SK-N-SH (cell line): Measurements from ENCODE around the gene APBB2. TPM values are rescaled to one million over a fixed set of nuclear protein-coding genes. Genes with fewer than 3 reads are reported as not detected.

Experiments used
- CTCF ChIA-PET: fragments of 300-600, 350-600 bp; formaldehyde crosslinking; extraction: SDS; loops from one replicate; lab custom pipeline; 2021; lab: Yijun Ruan, JAX
- POLR2A ChIA-PET: fragments of 350-600 bp; sonication (Branson Sonifier 250); formaldehyde crosslinking; extraction: SDS; loops from one replicate; lab custom pipeline; 2020; ENCODE audit warnings: antibody characterized with exemption, inconsistent platforms; lab: Yijun Ruan, JAX
- DNase-seq: peaks from one replicate; pipeline ENCODE4 v3.0.0; 2012
- H2AFZ ChIP-seq: fragments of 200-600 bp; sonication (generic); 2 replicates; pipeline ENCODE4 v1.8.1; 2016; ENCODE audit warnings: antibody characterized with exemption, mild to moderate bottlenecking, low read depth
- H3F3A ChIP-seq: fragments of 200-600 bp; sonication (generic); replicated peaks from 2 replicates; pipeline ENCODE3; 2016; ENCODE audit warnings: antibody characterized with exemption, mild to moderate bottlenecking; ENCODE audit not compliant: insufficient read depth
- H3K27ac ChIP-seq, 2 experiments: fragments of 200-500 bp in 1 of 2; fragments of 200-600 bp in 1 of 2; sonication (Bioruptor generic) in 1 of 2; sonication (generic), shearing (Covaris generic) in 1 of 2; 2 replicates each; pipeline versions ENCODE4 v1.5.1 to v1.6.1; 2014 to 2016; ENCODE audit warnings: low read depth in 2 of 2, inconsistent platforms in 1 of 2, low read length in 1 of 2, mild to moderate bottlenecking in 1 of 2, mixed read lengths in 1 of 2
- H3K27me3 ChIP-seq: fragments of 200-600 bp; sonication (generic), shearing (Covaris generic); 2 replicates; pipeline ENCODE4 v1.6.1; 2016; ENCODE audit warnings: mixed run types; ENCODE audit not compliant: insufficient read depth
- H3K36me3 ChIP-seq, 2 experiments: fragments of 200-500 bp in 1 of 2; fragments of 200-600 bp in 1 of 2; sonication (Bioruptor generic) in 1 of 2; sonication (generic) in 1 of 2; replicated peaks in 1 of 2; 2 replicates each; pipeline versions ENCODE3 to v1.5.1; 2014 to 2016; ENCODE audit warnings: low read length in 1 of 2, mild to moderate bottlenecking in 1 of 2; ENCODE audit not compliant: insufficient read depth in 2 of 2, control insufficient read depth in 1 of 2
- H3K4me1 ChIP-seq, 2 experiments: fragments of 200-500 bp in 1 of 2; fragments of 200-600 bp in 1 of 2; sonication (Bioruptor generic) in 1 of 2; sonication (generic), shearing (Covaris generic) in 1 of 2; 2 replicates each; pipeline versions ENCODE4 v1.5.1 to v1.6.1; 2014 to 2016; ENCODE audit warnings: low read depth in 1 of 2, low read length in 1 of 2, mixed run types in 1 of 2; ENCODE audit not compliant: insufficient read depth in 2 of 2, control insufficient read depth in 1 of 2
- H3K4me2 ChIP-seq: fragments of 200-600 bp; sonication (generic), shearing (Covaris generic); 2 replicates; pipeline ENCODE4 v1.6.1; 2017; ENCODE audit warnings: mixed run types
- H3K4me3 ChIP-seq, 2 experiments: fragments of 200-500 bp in 1 of 2; fragments of 200-600 bp in 1 of 2; sonication (Bioruptor generic) in 1 of 2; sonication (generic), shearing (Covaris generic) in 1 of 2; 2 replicates each; pipeline versions ENCODE4 v1.5.1 to v1.8.1; 2014 to 2016; ENCODE audit warnings: low read depth in 2 of 2, inconsistent platforms in 1 of 2, low read length in 1 of 2, mild to moderate bottlenecking in 1 of 2, mixed read lengths in 1 of 2, moderate library complexity in 1 of 2
- H3K79me2 ChIP-seq: fragments of 200-600 bp; sonication (generic); 2 replicates; pipeline ENCODE4 v1.8.1; 2017; ENCODE audit warnings: mild to moderate bottlenecking; ENCODE audit not compliant: insufficient read depth
- H3K9ac ChIP-seq: fragments of 200-600 bp; sonication (generic); 2 replicates; pipeline ENCODE4 v1.6.1; 2017; ENCODE audit warnings: mixed run types
- H3K9me2 ChIP-seq: fragments of 200-600 bp; sonication (generic); 2 replicates; pipeline ENCODE4 v1.6.1; 2017; ENCODE audit warnings: mixed run types
- H3K9me3 ChIP-seq: fragments of 200-600 bp; sonication (generic); 2 replicates; pipeline ENCODE4 v1.6.1; 2017; ENCODE audit warnings: mixed run types, mild to moderate bottlenecking, moderate library complexity
- H4K20me1 ChIP-seq: fragments of 200-600 bp; sonication (generic); 2 replicates; pipeline ENCODE4 v1.6.1; 2017; ENCODE audit warnings: mild to moderate bottlenecking, mixed run types; ENCODE audit not compliant: insufficient read depth
- CHD2 ChIP-seq: fragments of 150-350 bp; IDR thresholded peaks from 2 replicates; pipeline ENCODE4 v1.6.1; 2018; ENCODE audit warnings: low read length; ENCODE audit not compliant: partially characterized antibody
- CTCF ChIP-seq: fragments of 200-600 bp; sonication (generic); IDR thresholded peaks from 2 replicates; pipeline ENCODE4 v1.6.1; 2017; ENCODE audit warnings: antibody characterized with exemption, mild to moderate bottlenecking, moderate library complexity
- ELF1 ChIP-seq: IDR thresholded peaks from 2 replicates; pipeline ENCODE4 v1.4.0; 2012
- EP300 ChIP-seq, 2 experiments: IDR thresholded peaks; 2 replicates each; pipeline versions ENCODE4 v1.4.0 to v1.6.1; 2012; ENCODE audit warnings: borderline replicate concordance in 1 of 2, low read depth in 1 of 2, low read length in 1 of 2
- FOSL2 ChIP-seq: IDR thresholded peaks from 2 replicates; pipeline ENCODE4 v1.4.0; 2012; ENCODE audit warnings: low read depth, mild to moderate bottlenecking, moderate library complexity, borderline replicate concordance
- FOXM1 ChIP-seq: IDR thresholded peaks from 2 replicates; pipeline ENCODE4 v1.4.0; 2012; ENCODE audit warnings: low read depth, mild to moderate bottlenecking
- GABPA ChIP-seq: IDR thresholded peaks from 2 replicates; pipeline ENCODE4 v1.4.0; 2012; ENCODE audit warnings: low read depth, mild to moderate bottlenecking
- MAX ChIP-seq: IDR thresholded peaks from 2 replicates; pipeline ENCODE4 v1.4.0; 2012; ENCODE audit warnings: low read depth
- MEF2A ChIP-seq: IDR thresholded peaks from 2 replicates; pipeline ENCODE4 v1.4.0; 2012; ENCODE audit warnings: low read depth, borderline replicate concordance
- MXI1 ChIP-seq: IDR thresholded peaks from 2 replicates; pipeline ENCODE4 v1.6.1; 2012; ENCODE audit warnings: mild to moderate bottlenecking, low read depth, low read length, improper control_type of control experiment
- NFIC ChIP-seq: IDR thresholded peaks from 2 replicates; pipeline ENCODE4 v1.4.0; 2012; ENCODE audit warnings: borderline replicate concordance
- NRF1 ChIP-seq: IDR thresholded peaks from 2 replicates; pipeline ENCODE4 v1.6.1; 2012; ENCODE audit warnings: low read depth, mild to moderate bottlenecking, low read length
- POLR2AphosphoS5 ChIP-seq: IDR thresholded peaks from 2 replicates; pipeline ENCODE4 v1.6.1; 2012; ENCODE audit warnings: low read depth, low read length
- RCOR1 ChIP-seq: fragments of 150-350 bp; IDR thresholded peaks from 2 replicates; pipeline ENCODE4 v1.6.1; 2017; ENCODE audit warnings: antibody characterized with exemption, low read length
- REST ChIP-seq: IDR thresholded peaks from 2 replicates; pipeline ENCODE4 v1.6.1; 2012; ENCODE audit warnings: mild to moderate bottlenecking, low read depth, low read length, moderate library complexity
- RXRA ChIP-seq: IDR thresholded peaks from 2 replicates; pipeline ENCODE4 v1.4.0; 2012; ENCODE audit warnings: low read depth, mild to moderate bottlenecking, borderline replicate concordance
- SIN3A ChIP-seq: IDR thresholded peaks from 2 replicates; pipeline ENCODE4 v1.6.1; 2012; ENCODE audit warnings: low read depth, mild to moderate bottlenecking, low read length, moderate library complexity, borderline replicate concordance
- SMC3 ChIP-seq: IDR thresholded peaks from 2 replicates; pipeline ENCODE4 v1.6.1; 2012; ENCODE audit warnings: low read depth, low read length, improper control_type of control experiment
- TCF12 ChIP-seq: IDR thresholded peaks from 2 replicates; pipeline ENCODE4 v1.4.0; 2012
- TEAD4 ChIP-seq: IDR thresholded peaks from 2 replicates; pipeline ENCODE4 v1.4.0; 2012; ENCODE audit warnings: mild to moderate bottlenecking, borderline replicate concordance; ENCODE audit not compliant: insufficient read depth
- YY1 ChIP-seq: IDR thresholded peaks from 2 replicates; pipeline ENCODE4 v1.4.0; 2012; ENCODE audit warnings: low read depth, mild to moderate bottlenecking
- ZBTB33 ChIP-seq: IDR thresholded peaks from 2 replicates; pipeline ENCODE4 v1.4.0; 2012; ENCODE audit warnings: low read depth, borderline replicate concordance
- WGBS: methylation state at CpG from one replicate; pipeline ENCODE4 v1.1.6; 2017; ENCODE audit warnings: low lambda C conversion rate; 5-methylcytosine and 5-hydroxymethylcytosine counted together
- polyA plus RNA-seq, 3 experiments: library from polyadenylated mRNA; depleted of rRNA; stranded (reverse); fragments of >200 nt; gene quantifications; 2 replicates each; pipeline ENCODE4 v1.2.3, GENCODE V29; 2012

The APBB2 gene
- polyA plus RNA-seq, 1 of the 3 experiments (the other 2 are of a cell fraction): 49.8 TPM

- TF ChIP-seq YY1 (peak; percentile 26; the same call in 1 of the 2 replicates), POLR2AphosphoS5 (peak; percentile 58; the same call in 1 of the 2 replicates), EP300 (IDR thresholded peaks at IDR 0.05; ENCODE audit: borderline replicate concordance in 1 of 2, low read depth in 1 of 2, low read length in 1 of 2) (peak in 1 of 2 experiments; percentile 81; a peak in 2 of 4 replicates), SIN3A (0 out of 2 replicates have a peak, but pooled peaks have one; percentile 35), RXRA (peak; percentile 40; the same call in 1 of the 2 replicates), GABPA (0 out of 2 replicates have a peak, but pooled peaks have one; percentile 31), ELF1 (no peak), TEAD4 (peak; percentile 63), REST (peak; percentile 40), NFIC (peak; percentile 78), RCOR1 (no peak)
These were observed 54.1 kb downstream of the APBB2 start (continued) for GRCh38 chr4:41160012-41160789.

GRCh38 chr4:41158756-41159155 lies 55.6 kb downstream of the APBB2 start:
- H3K79me2 ChIP-seq: peaks cover 78% of the 10 kb centered on the region
- H3K9me2 ChIP-seq: no peaks in the 10 kb centered on the region
- H4K20me1 ChIP-seq: no peaks in the 10 kb centered on the region
- H3K36me3 ChIP-seq: no peaks in the 10 kb centered on the region
- H3K27me3 ChIP-seq: no peaks in the 10 kb centered on the region
- 88% methylated on average over 4 of the region's 5 CpGs for WGBS
- peaks cover 65% of the 10 kb centered on the region for H3F3A ChIP-seq
- peak overlapping the region; percentile 80 to 93; a peak in 3 of 4 replicates for H3K27ac ChIP-seq
- H3K4me3 ChIP-seq: no peak overlapping the region
- no peak overlapping the region for H3K9ac ChIP-seq
- ChIA-PET POLR2A (no interaction called here), CTCF (interaction anchor here (0.6 kb wide), 1 partner anchor 99 kb away, joined by 3 read pairs; no protein-coding TSS in a partner anchor)
- DNase-seq: no peak
- H3K4me1 ChIP-seq: peaks cover 7 to 52% of the 10 kb centered on the region in 2 experiments; a peak in 3 of 4 replicates
- no peak overlapping the region for H2AFZ ChIP-seq
- TF ChIP-seq YY1 (no peak), MAX (no peak), ELF1 (no peak), TEAD4 (no peak), GABPA (no peak), NRF1 (no peak), CHD2 (no peak), MEF2A (no peak), TCF12 (no peak), FOXM1 (no peak), MXI1 (no peak), FOSL2 (no peak), ZBTB33 (no peak), NFIC (no peak), SMC3 (no peak), CTCF (no peak)
- no peak overlapping the region; the same call in 1 of the 2 replicates for H3K4me2 ChIP-seq
- no peaks in the 10 kb centered on the region for H3K9me3 ChIP-seq
